ENCODE data around the gene ZNF263. TPM values are rescaled to one million over a fixed set of nuclear protein-coding genes. Genes with fewer than 3 reads are reported as not detected.

Gene ZNF263
- polyA plus RNA-seq, 4 donors: 44.0 to 53.6 (median 46.0) TPM

DNA sequence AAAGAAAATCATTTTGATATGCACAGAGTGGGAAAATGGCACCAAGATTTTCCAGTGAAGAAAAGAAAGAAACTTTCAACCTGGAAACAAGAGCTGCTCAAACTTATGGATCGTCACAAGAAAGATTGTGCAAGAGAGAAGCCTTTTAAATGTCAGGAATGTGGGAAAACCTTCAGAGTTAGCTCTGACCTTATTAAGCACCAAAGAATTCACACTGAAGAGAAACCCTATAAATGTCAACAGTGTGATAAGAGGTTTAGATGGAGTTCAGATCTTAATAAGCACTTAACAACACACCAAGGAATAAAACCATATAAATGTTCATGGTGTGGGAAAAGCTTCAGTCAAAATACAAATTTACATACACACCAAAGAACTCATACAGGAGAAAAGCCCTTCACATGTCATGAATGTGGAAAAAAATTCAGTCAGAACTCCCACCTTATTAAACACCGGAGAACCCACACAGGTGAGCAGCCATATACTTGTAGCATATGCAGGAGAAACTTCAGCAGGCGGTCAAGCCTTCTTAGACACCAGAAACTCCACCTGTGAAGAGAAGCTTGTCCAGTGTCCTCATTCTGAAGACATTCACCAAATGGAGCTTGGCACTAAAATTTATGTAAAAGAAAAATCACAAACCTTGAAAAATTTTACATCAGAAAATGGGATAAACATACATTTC, 34.2 kb downstream of the ZNF263 start:
- no peak for DNase-seq (ENCODE audit: low read depth in 4 of 4, low spot score in 3 of 4)

DNA sequence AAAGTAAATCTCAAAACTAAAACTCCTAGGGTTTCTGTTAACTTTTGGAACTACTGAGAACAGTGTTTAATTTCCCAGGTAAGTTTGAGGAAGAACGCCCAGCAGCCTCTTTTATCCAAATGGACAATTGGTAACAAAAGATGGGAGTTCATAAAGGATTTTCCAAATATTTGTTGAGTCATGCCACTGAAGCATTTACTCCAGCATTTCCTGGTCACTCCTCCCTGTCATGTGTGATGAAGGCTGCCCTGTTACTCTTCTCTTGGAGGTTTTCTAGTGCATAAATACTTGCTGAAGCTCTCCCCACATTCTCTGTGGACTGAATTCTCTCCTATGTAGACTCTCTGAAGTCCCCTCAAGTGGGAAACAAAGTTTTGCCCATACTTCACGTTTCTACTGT, 38.5 kb downstream of the ZNF263 start:
- DNase-seq (ENCODE audit: low read depth in 4 of 4, low spot score in 3 of 4): no peak

DNA sequence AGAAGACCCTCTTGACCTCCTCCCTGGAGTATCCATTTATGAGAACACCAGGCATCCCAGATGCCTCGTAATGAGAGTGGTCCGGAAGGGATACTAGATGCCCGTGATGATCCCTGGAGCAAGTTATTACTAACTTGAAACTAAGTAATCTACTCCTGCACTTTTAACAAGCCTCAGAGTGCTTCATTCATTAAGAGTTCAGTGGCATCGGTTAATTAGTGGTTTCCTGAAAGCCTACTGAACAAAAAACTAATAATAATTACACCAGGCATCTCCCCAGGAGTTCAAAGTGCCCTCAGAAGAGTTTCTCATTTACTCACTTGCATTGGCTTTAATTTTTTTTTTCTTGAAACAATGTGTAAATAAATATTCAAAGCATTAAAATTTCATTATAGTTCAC, 44.2 kb downstream of the ZNF263 start:
- no peak for DNase-seq (ENCODE audit: low read depth in 4 of 4, low spot score in 3 of 4)

DNA sequence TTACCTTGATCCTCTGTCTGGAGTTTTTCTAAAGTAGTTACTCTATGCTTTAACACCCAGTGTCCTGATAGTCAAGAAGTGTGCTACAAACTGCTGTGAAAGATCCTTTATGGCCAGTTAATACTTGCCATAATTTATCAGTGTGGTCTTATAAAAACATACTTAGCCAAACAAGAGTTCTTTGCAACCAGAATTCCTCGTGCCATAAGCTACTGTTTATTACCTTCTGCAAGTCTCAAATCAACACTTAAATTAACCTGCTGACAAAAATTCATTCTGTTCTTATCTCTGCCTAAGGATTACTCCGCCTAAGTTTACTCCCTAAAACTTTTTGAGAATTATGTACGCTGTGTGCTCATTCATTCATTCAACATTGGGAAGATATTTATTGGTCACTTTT, 44.8 kb downstream of the ZNF263 start:
- DNase-seq (ENCODE audit: low read depth in 4 of 4, low spot score in 3 of 4): no peak

DNA sequence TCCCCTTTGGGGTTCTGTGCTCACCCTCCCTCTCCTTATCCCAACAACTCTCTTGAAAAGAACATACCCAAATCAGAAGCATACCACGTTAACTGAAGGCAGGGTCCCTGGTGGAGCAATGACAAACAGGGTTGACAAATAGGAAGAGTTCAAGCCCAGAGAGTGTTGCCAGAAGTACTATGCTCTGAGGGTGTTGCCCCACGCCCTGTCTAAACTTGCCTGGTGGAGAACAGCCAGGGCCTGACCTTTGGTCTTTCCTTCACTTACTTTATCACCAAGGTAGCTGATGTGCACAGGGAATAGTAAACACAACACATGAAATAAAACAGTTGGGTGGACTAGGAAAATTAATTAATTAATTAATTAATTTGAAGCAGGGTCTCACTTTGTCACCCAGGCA, 45.4 kb downstream of the ZNF263 start:
- DNase-seq (ENCODE audit: low read depth in 4 of 4, low spot score in 3 of 4): no peak

Other genes starting within 250 kb of the ZNF263 start
- gene BICDL2, start 246.5 kb upstream of the ZNF263 start, polyA plus RNA-seq (ENCODE audit: insufficient read length in 4 of 4): 1 to 10 TPM in 3 of 4 donors, under 1 TPM in 1; 0.07 to 7.7 (median 2.6) TPM
- 1 to 10 TPM in 3 of 4 donors, under 1 TPM in 1; 0.67 to 2.7 (median 1.5) TPM for gene MMP25, start 236.9 kb upstream of the ZNF263 start, polyA plus RNA-seq (ENCODE audit: insufficient read length in 4 of 4)
- gene IL32, start 217.9 kb upstream of the ZNF263 start, polyA plus RNA-seq (ENCODE audit: insufficient read length in 4 of 4): 10 to 100 TPM; 35.1 to 45.5 (median 36.3) TPM
- gene ZSCAN10, start 184.2 kb upstream of the ZNF263 start, polyA plus RNA-seq (ENCODE audit: insufficient read length in 4 of 4): under 1 TPM in 1 of 4 donors, not detected in 3; 0.20 TPM
- gene ZNF205, start 170.9 kb upstream of the ZNF263 start, polyA plus RNA-seq (ENCODE audit: insufficient read length in 4 of 4): 10 to 100 TPM; 13.1 to 20.6 (median 15.4) TPM
- 10 to 100 TPM; 10.1 to 15.9 (median 11.6) TPM for gene ZNF213, start 148.5 kb upstream of the ZNF263 start, polyA plus RNA-seq (ENCODE audit: insufficient read length in 4 of 4)
- gene OR1F1, start 95.3 kb upstream of the ZNF263 start, polyA plus RNA-seq (ENCODE audit: insufficient read length in 4 of 4): not detected
- gene ZNF200, start 48.3 kb upstream of the ZNF263 start, polyA plus RNA-seq (ENCODE audit: insufficient read length in 4 of 4): 10 to 100 TPM; 12.0 to 14.9 (median 13.5) TPM
- under 1 TPM; 0.22 to 0.47 (median 0.29) TPM for gene MEFV, start 26.9 kb upstream of the ZNF263 start, polyA plus RNA-seq (ENCODE audit: insufficient read length in 4 of 4)
- gene TIGD7, start 21.9 kb downstream of the ZNF263 start, polyA plus RNA-seq (ENCODE audit: insufficient read length in 4 of 4): 10 to 100 TPM; 12.6 to 16.4 (median 13.4) TPM
- gene ZNF75A, start 22.0 kb downstream of the ZNF263 start, polyA plus RNA-seq (ENCODE audit: insufficient read length in 4 of 4): 10 to 100 TPM; 39.4 to 57.7 (median 50.7) TPM
- 1 to 10 TPM in 1 of 4 donors, under 1 TPM in 3; 0.31 to 1.0 (median 0.62) TPM for gene OR2C1, start 72.4 kb downstream of the ZNF263 start, polyA plus RNA-seq (ENCODE audit: insufficient read length in 4 of 4)
- 10 to 100 TPM; 15.2 to 19.0 (median 17.6) TPM for gene ZSCAN32, start 117.5 kb downstream of the ZNF263 start, polyA plus RNA-seq (ENCODE audit: insufficient read length in 4 of 4)
- 10 to 100 TPM; 12.1 to 17.2 (median 15.7) TPM for gene ZNF174, start 117.7 kb downstream of the ZNF263 start, polyA plus RNA-seq (ENCODE audit: insufficient read length in 4 of 4)
- gene ZNF597, start 160.0 kb downstream of the ZNF263 start, polyA plus RNA-seq (ENCODE audit: insufficient read length in 4 of 4): 1 to 10 TPM; 3.4 to 4.2 (median 3.9) TPM
- 10 to 100 TPM; 48.3 to 83.9 (median 69.6) TPM for gene NAA60, start 160.2 kb downstream of the ZNF263 start, polyA plus RNA-seq (ENCODE audit: insufficient read length in 4 of 4)
- not detected for gene C16orf90, start 212.0 kb downstream of the ZNF263 start, polyA plus RNA-seq (ENCODE audit: insufficient read length in 4 of 4)
- 10 to 100 TPM; 47.0 to 65.6 (median 57.6) TPM for gene CLUAP1, start 217.5 kb downstream of the ZNF263 start, polyA plus RNA-seq (ENCODE audit: insufficient read length in 4 of 4)